H9 (cell line): ENCODE data around the gene ARHGEF25. TPM values are rescaled to one million over a fixed set of nuclear protein-coding genes. Genes with fewer than 3 reads are reported as not detected.

Experiments
- DNase-seq: peaks from one replicate; pipeline ENCODE4 v3.0.0-alpha.2; 2017
- H2AFZ ChIP-seq: one replicate; pipeline ENCODE4 v1.6.1; 2013; ENCODE audit warnings: mild to moderate bottlenecking, low read length, control low read depth, moderate library complexity
- H2AK5ac ChIP-seq: 2 replicates; pipeline ENCODE4 v1.6.1; 2013; ENCODE audit warnings: low read length, control low read depth, mixed read lengths; ENCODE audit not compliant: insufficient read length
- H2BK120ac ChIP-seq: one replicate; pipeline ENCODE4 v1.6.1; 2013; ENCODE audit warnings: low read depth, mild to moderate bottlenecking, low read length, control low read depth, inconsistent platforms; ENCODE audit not compliant: poor library complexity, severe bottlenecking
- H2BK12ac ChIP-seq: 2 replicates; pipeline ENCODE4 v1.6.1; 2013; ENCODE audit warnings: low read length, control low read depth, mixed read lengths, low read depth; ENCODE audit not compliant: insufficient read length
- H2BK15ac ChIP-seq: 2 replicates; pipeline ENCODE4 v1.6.1; 2013; ENCODE audit warnings: low read depth, low read length, control low read depth
- H2BK20ac ChIP-seq: one replicate; pipeline ENCODE4 v1.6.1; 2013; ENCODE audit warnings: low read depth, mild to moderate bottlenecking, low read length, control low read depth, inconsistent platforms; ENCODE audit not compliant: poor library complexity, severe bottlenecking
- H2BK5ac ChIP-seq: 2 replicates; pipeline ENCODE4 v1.6.1; 2013; ENCODE audit warnings: low read length, control low read depth, mixed read lengths; ENCODE audit not compliant: insufficient read length
- H3K14ac ChIP-seq: 2 replicates; pipeline ENCODE4 v1.6.1; 2013; ENCODE audit warnings: low read length, control low read depth; ENCODE audit not compliant: insufficient read depth
- H3K18ac ChIP-seq: 2 replicates; pipeline ENCODE4 v1.6.1; 2013; ENCODE audit warnings: low read depth, mild to moderate bottlenecking, mixed read lengths, low read length, control low read depth; ENCODE audit not compliant: insufficient read length
- H3K23ac ChIP-seq: 2 replicates; pipeline ENCODE4 v1.6.1; 2013; ENCODE audit warnings: low read length, control low read depth, mixed read lengths, low read depth; ENCODE audit not compliant: insufficient read length
- H3K23me2 ChIP-seq: 2 replicates; pipeline ENCODE4 v1.6.1; 2013; ENCODE audit warnings: low read depth, mild to moderate bottlenecking, mixed read lengths, low read length, control low read depth; ENCODE audit not compliant: insufficient read length, poor library complexity, severe bottlenecking
- H3K27ac ChIP-seq: 2 replicates; pipeline ENCODE4 v1.5.1; 2013; ENCODE audit warnings: low read length, control low read depth, mixed read lengths, low read depth; ENCODE audit not compliant: insufficient read length
- H3K27me3 ChIP-seq: 2 replicates; pipeline ENCODE4 v1.6.1; 2013; ENCODE audit warnings: low read length, control low read depth, inconsistent platforms; ENCODE audit not compliant: insufficient read depth
- H3K4ac ChIP-seq: 2 replicates; pipeline ENCODE4 v1.6.1; 2013; ENCODE audit warnings: low read depth, mild to moderate bottlenecking, control low read depth, inconsistent platforms, low read length, moderate library complexity
- H3K4me1 ChIP-seq: 2 replicates; pipeline ENCODE4 v1.6.1; 2013; ENCODE audit warnings: low read length, control low read depth, inconsistent platforms; ENCODE audit not compliant: insufficient read depth
- H3K4me2 ChIP-seq: 2 replicates; pipeline ENCODE4 v1.6.1; 2013; ENCODE audit warnings: low read length, control low read depth, mixed read lengths; ENCODE audit not compliant: insufficient read length, insufficient read depth
- H3K56ac ChIP-seq: 2 replicates; pipeline ENCODE4 v1.6.1; 2013; ENCODE audit warnings: low read depth, mild to moderate bottlenecking, mixed read lengths, low read length, control low read depth; ENCODE audit not compliant: insufficient read length
- H3K79me1 ChIP-seq: 2 replicates; pipeline ENCODE4 v1.6.1; 2013; ENCODE audit warnings: low read depth, mild to moderate bottlenecking, moderate library complexity, low read length, control low read depth, inconsistent platforms; ENCODE audit not compliant: insufficient read depth, poor library complexity, severe bottlenecking
- H3K79me2 ChIP-seq: 2 replicates; pipeline ENCODE4 v1.6.1; 2013; ENCODE audit warnings: low read length, control low read depth, inconsistent platforms; ENCODE audit not compliant: insufficient read depth
- H3K9ac ChIP-seq: 2 replicates; pipeline ENCODE4 v1.6.1; 2013; ENCODE audit warnings: low read length, control low read depth, mixed read lengths; ENCODE audit not compliant: insufficient read length; ENCODE audit errors: extremely low read depth
- H3K9me3 ChIP-seq: one replicate; pipeline ENCODE4 v1.6.1; 2013; ENCODE audit warnings: low read depth, low read length, inconsistent platforms; ENCODE audit not compliant: control insufficient read depth
- H3T11ph ChIP-seq: one replicate; pipeline ENCODE4 v1.6.1; 2013; ENCODE audit warnings: mild to moderate bottlenecking, low read length, control low read depth, inconsistent platforms
- H4K20me1 ChIP-seq: one replicate; pipeline ENCODE4 v1.6.1; 2013; ENCODE audit not compliant: control insufficient read depth, insufficient read length, insufficient read depth
- H4K5ac ChIP-seq: 2 replicates; pipeline ENCODE4 v1.6.1; 2013; ENCODE audit warnings: low read depth, mild to moderate bottlenecking, mixed read lengths, low read length, control low read depth; ENCODE audit not compliant: insufficient read length
- H4K8ac ChIP-seq: replicated peaks from 2 replicates; pipeline ENCODE4 v1.6.1; 2013; ENCODE audit warnings: low read length, control low read depth, mixed read lengths, low read depth; ENCODE audit not compliant: insufficient read length
- H4K91ac ChIP-seq: 2 replicates; pipeline ENCODE4 v1.6.1; 2013; ENCODE audit warnings: low read depth, mild to moderate bottlenecking, moderate library complexity, mixed read lengths, low read length, control low read depth; ENCODE audit not compliant: insufficient read length
- H3K27ac Mint-ChIP-seq, 3 experiments: 2 replicates in 2 of 3; 3 replicates in 1 of 3; pipeline ENCODE4 v1.8.0; 2020 to 2021; ENCODE audit warnings: mixed read lengths in 3 of 3, mild to moderate bottlenecking in 1 of 3, moderate library complexity in 1 of 3
- H3K27me3 Mint-ChIP-seq: 2 replicates; pipeline ENCODE4 v1.8.0; 2021; ENCODE audit warnings: low read depth, mild to moderate bottlenecking, moderate library complexity, mixed read lengths
- H3K36me3 Mint-ChIP-seq, 3 experiments: 2 replicates in 2 of 3; 3 replicates in 1 of 3; pipeline ENCODE4 v1.8.0; 2020 to 2021; ENCODE audit warnings: low read depth in 3 of 3, mixed read lengths in 3 of 3; ENCODE audit not compliant: insufficient read depth in 1 of 3
- H3K4me1 Mint-ChIP-seq, 2 experiments: 2 replicates each; pipeline ENCODE4 v1.8.0; 2020; ENCODE audit warnings: mixed read lengths in 2 of 2
- H3K4me3 Mint-ChIP-seq, 2 experiments: 2 replicates in 1 of 2; 3 replicates in 1 of 2; pipeline ENCODE4 v1.8.0; 2020 to 2021; ENCODE audit warnings: mild to moderate bottlenecking in 2 of 2, mixed read lengths in 2 of 2, moderate library complexity in 1 of 2
- H3K9me3 Mint-ChIP-seq, 2 experiments: 2 replicates in 1 of 2; 3 replicates in 1 of 2; pipeline ENCODE4 v1.8.0; 2020; ENCODE audit warnings: mild to moderate bottlenecking in 2 of 2, mixed read lengths in 2 of 2, moderate library complexity in 1 of 2
- WGBS: extraction: QIAGEN DNeasy Blood & Tissue Kit; methylation state at CpG from one replicate; pipeline ENCODE4 v1.1.7; 2013; ENCODE audit warnings: missing lambda C conversion rate, low lambda C conversion rate, mixed read lengths; ENCODE audit not compliant: insufficient read length; ENCODE audit errors: extremely low coverage; 5-methylcytosine and 5-hydroxymethylcytosine counted together
- total RNA-seq: library from RNA; stranded (reverse); gene quantifications from 2 replicates; pipeline ENCODE4 v1.2.1, GENCODE V29; 2021
- TF ChIP-seq, protein P1 (sequence below): fragments of 200-600 bp; sonication (generic); conservative IDR thresholded peaks from 3 replicates; pipeline ENCODE4 v1.8.0; 2021; ENCODE audit warnings: antibody characterized with exemption, mild to moderate bottlenecking

Gene ARHGEF25
- total RNA-seq, 1 experiment from 2014 or later, result 22.6 TPM

DNA sequence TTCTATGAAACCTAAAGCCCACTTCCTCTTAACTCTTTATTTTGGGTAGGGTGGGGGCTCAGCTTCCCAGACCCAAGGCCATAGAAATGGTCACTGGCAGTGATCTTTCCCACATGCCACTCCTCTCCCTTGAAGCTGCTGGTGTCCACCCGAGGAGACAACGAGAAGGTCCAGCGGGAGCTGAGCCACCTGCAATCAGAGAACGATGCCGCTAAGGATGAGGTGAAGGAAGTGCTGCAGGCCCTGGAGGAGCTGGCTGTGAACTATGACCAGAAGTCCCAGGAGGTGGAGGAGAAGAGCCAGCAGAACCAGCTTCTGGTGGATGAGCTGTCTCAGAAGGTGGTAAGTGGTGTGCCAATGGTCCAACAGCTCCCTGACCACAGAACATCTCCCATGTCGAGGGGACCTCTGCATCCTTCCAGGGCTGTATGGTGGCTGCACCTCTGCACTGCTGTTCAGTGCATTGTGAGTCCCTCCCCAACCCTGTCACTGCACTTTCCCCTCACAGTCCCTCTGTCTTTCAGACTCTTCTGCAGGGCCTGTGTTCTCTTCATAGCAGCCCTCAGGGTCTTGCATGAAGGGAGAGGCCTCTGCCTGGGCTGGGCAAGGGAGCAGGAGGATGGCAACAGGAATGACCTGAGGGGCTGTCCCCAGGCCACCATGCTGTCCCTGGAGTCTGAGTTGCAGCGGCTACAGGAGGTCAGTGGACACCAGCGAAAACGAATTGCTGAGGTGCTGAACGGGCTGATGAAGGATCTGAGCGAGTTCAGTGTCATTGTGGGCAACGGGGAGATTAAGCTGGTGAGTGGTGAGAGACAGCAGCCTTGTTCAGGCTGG, 39.1 kb upstream of the ARHGEF25 start:
- WGBS, result no CpG with 5 or more reads among the region's 12 CpGs
- no peak overlapping the region for H4K8ac ChIP-seq
- H2BK120ac ChIP-seq, result no peak overlapping the region
- H3K14ac ChIP-seq, result no peak overlapping the region
- Mint-ChIP-seq H3K4me1 (no peaks in the 10 kb centered on the region), H3K4me3 (no peak overlapping the region), H3K36me3 (peaks cover 48 to 78% (median 74%) of the 10 kb centered on the region in 3 experiments), H3K9me3 (no peaks in the 10 kb centered on the region), H3K27me3 (no peaks in the 10 kb centered on the region; the same call in 1 of the 2 replicates), H3K27ac (peak overlapping the region in 1 of 3 experiments; percentile 49; a peak in 2 of 7 replicates)
- H3K23ac ChIP-seq, result no peak overlapping the region
- H4K91ac ChIP-seq, result no peak overlapping the region
- no peak overlapping the region for H2BK12ac ChIP-seq
- no peak overlapping the region for H3K4ac ChIP-seq
- no peak for DNase-seq
- no peak overlapping the region for H2BK15ac ChIP-seq
- no peak overlapping the region for H3K18ac ChIP-seq
- TF ChIP-seq, protein P1, sequence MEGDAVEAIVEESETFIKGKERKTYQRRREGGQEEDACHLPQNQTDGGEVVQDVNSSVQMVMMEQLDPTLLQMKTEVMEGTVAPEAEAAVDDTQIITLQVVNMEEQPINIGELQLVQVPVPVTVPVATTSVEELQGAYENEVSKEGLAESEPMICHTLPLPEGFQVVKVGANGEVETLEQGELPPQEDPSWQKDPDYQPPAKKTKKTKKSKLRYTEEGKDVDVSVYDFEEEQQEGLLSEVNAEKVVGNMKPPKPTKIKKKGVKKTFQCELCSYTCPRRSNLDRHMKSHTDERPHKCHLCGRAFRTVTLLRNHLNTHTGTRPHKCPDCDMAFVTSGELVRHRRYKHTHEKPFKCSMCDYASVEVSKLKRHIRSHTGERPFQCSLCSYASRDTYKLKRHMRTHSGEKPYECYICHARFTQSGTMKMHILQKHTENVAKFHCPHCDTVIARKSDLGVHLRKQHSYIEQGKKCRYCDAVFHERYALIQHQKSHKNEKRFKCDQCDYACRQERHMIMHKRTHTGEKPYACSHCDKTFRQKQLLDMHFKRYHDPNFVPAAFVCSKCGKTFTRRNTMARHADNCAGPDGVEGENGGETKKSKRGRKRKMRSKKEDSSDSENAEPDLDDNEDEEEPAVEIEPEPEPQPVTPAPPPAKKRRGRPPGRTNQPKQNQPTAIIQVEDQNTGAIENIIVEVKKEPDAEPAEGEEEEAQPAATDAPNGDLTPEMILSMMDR, result no peak
- H2AK5ac ChIP-seq, result no peak overlapping the region
- H4K20me1 ChIP-seq, result no peaks in the 10 kb centered on the region
- H2AFZ ChIP-seq, result no peak overlapping the region
- H3K23me2 ChIP-seq, result peaks cover under 1% of the 10 kb centered on the region
- no peak overlapping the region for H3K4me2 ChIP-seq
- H3K27ac ChIP-seq, result no peak overlapping the region
- no peak overlapping the region for H3T11ph ChIP-seq
- no peaks in the 10 kb centered on the region for H3K9me3 ChIP-seq
- no peaks in the 10 kb centered on the region for H3K79me1 ChIP-seq
- no peak overlapping the region for H3K9ac ChIP-seq
- H3K27me3 ChIP-seq, result no peaks in the 10 kb centered on the region
- no peak overlapping the region for H2BK20ac ChIP-seq
- no peak overlapping the region for H2BK5ac ChIP-seq
- H4K5ac ChIP-seq, result no peak overlapping the region
- H3K79me2 ChIP-seq, result 0 out of 2 replicates have a peak, but pooled peaks cover 2% of the 10 kb centered on the region
- H3K56ac ChIP-seq, result no peak overlapping the region
- no peaks in the 10 kb centered on the region for H3K4me1 ChIP-seq
